GM23338 (cell line): ENCODE results near the gene PTPRN2. TPM values are rescaled to one million over a fixed set of nuclear protein-coding genes. Genes with fewer than 3 reads are reported as not detected.

Source experiments
- ATAC-seq: fragments of 200-7000 bp; cut with Tn5 transposase; 3 replicates; pipeline ENCODE4 v1.9.1; 2020
- DNase-seq: peaks from one replicate; pipeline ENCODE4 v3.0.0-alpha.2; 2015; ENCODE audit warnings: low spot score
- H2AFZ ChIP-seq: fragments of 200-600 bp; sonication (generic); 2 replicates; pipeline ENCODE4 v1.8.0; 2016; ENCODE audit warnings: antibody characterized with exemption, mild to moderate bottlenecking, moderate library complexity
- H3F3A ChIP-seq: fragments of 200-600 bp; sonication (generic); replicated peaks from 2 replicates; pipeline ENCODE4 v1.8.0; 2017; ENCODE audit warnings: antibody characterized with exemption, mixed run types, low read depth
- H3K27ac ChIP-seq: fragments of 200-600 bp; sonication (generic); 2 replicates; pipeline ENCODE4 v1.6.1; 2016; ENCODE audit warnings: low read depth
- H3K27me3 ChIP-seq: fragments of 200-600 bp; sonication (generic); 2 replicates; pipeline ENCODE4 v1.8.0; 2016; ENCODE audit warnings: mild to moderate bottlenecking, mixed run types, moderate library complexity; ENCODE audit not compliant: insufficient read depth
- H3K36me3 ChIP-seq: fragments of 200-600 bp; sonication (generic); 2 replicates; pipeline ENCODE4 v1.8.0; 2016; ENCODE audit warnings: mild to moderate bottlenecking; ENCODE audit not compliant: insufficient read depth
- H3K4me1 ChIP-seq: fragments of 200-600 bp; sonication (generic); 2 replicates; pipeline ENCODE4 v1.8.0; 2016; ENCODE audit warnings: mild to moderate bottlenecking, moderate library complexity; ENCODE audit not compliant: insufficient read depth
- H3K4me2 ChIP-seq: fragments of 200-600 bp; sonication (generic); 2 replicates; pipeline ENCODE4 v1.7.1; 2017; ENCODE audit warnings: mixed run types
- H3K4me3 ChIP-seq: fragments of 200-600 bp; sonication (generic); 2 replicates; pipeline ENCODE4 v1.6.1; 2016; ENCODE audit warnings: mixed run types
- H3K79me2 ChIP-seq: fragments of 200-600 bp; sonication (generic); replicated peaks from 2 replicates; pipeline ENCODE4 v1.8.0; 2017; ENCODE audit warnings: mild to moderate bottlenecking; ENCODE audit not compliant: insufficient read depth
- H3K9me2 ChIP-seq: fragments of 200-600 bp; sonication (generic); 2 replicates; pipeline ENCODE4 v1.8.0; 2017; ENCODE audit not compliant: insufficient read depth
- H4K20me1 ChIP-seq: fragments of 200-600 bp; sonication (generic); replicated peaks from 2 replicates; pipeline ENCODE4 v1.8.0; 2017; ENCODE audit warnings: mild to moderate bottlenecking; ENCODE audit not compliant: insufficient read depth
- H3K27ac Mint-ChIP-seq: 2 replicates; pipeline ENCODE4 v1.8.0; 2020; ENCODE audit warnings: inconsistent platforms, mild to moderate bottlenecking, moderate library complexity, mixed read lengths
- H3K27me3 Mint-ChIP-seq: 3 replicates; pipeline ENCODE4 v1.8.0; 2022; ENCODE audit warnings: low read depth, mild to moderate bottlenecking, moderate library complexity, mixed read lengths, inconsistent platforms; ENCODE audit not compliant: insufficient read depth, poor library complexity
- H3K36me3 Mint-ChIP-seq: 3 replicates; pipeline ENCODE4 v1.8.0; 2021; ENCODE audit warnings: low read depth, mild to moderate bottlenecking, inconsistent platforms, moderate library complexity, mixed read lengths
- H3K4me1 Mint-ChIP-seq: 3 replicates; pipeline ENCODE4 v1.8.0; 2020; ENCODE audit warnings: mild to moderate bottlenecking, inconsistent platforms, mixed read lengths
- H3K4me3 Mint-ChIP-seq: 3 replicates; pipeline ENCODE4 v1.8.0; 2021; ENCODE audit warnings: moderate library complexity, mild to moderate bottlenecking, inconsistent platforms, mixed read lengths
- H3K9me3 Mint-ChIP-seq: 3 replicates; pipeline ENCODE4 v1.8.0; 2020; ENCODE audit warnings: moderate library complexity, mild to moderate bottlenecking, inconsistent platforms, mixed read lengths
- CREB1 ChIP-seq: fragments of 250-450 bp; sonication (Bioruptor Pico); IDR thresholded peaks from 2 replicates; pipeline ENCODE4 v1.5.0; 2020; ENCODE audit warnings: low read depth, mild to moderate bottlenecking, moderate library complexity
- CTCF ChIP-seq, 2 experiments: fragments of 200-600 bp in 1 of 2; sonication (generic) in 1 of 2; conservative IDR thresholded peaks; 2 replicates each; pipeline versions ENCODE4 v1.5.1 to v1.6.1; 2016 to 2017; ENCODE audit warnings: antibody characterized with exemption in 2 of 2, low read depth in 2 of 2, mild to moderate bottlenecking in 2 of 2, moderate library complexity in 1 of 2
- ETS1 ChIP-seq: IDR thresholded peaks from 2 replicates; pipeline ENCODE4 v1.6.1; 2016; ENCODE audit warnings: antibody characterized with exemption
- EZH2 ChIP-seq: fragments of 200-600 bp; sonication (generic); IDR thresholded peaks from one replicate; pipeline ENCODE4 v1.8.0; 2017; ENCODE audit warnings: antibody characterized with exemption, mild to moderate bottlenecking, low read depth; ENCODE audit not compliant: unreplicated experiment
- EZH2phosphoT487 ChIP-seq: fragments of 200-600 bp; sonication (generic); IDR thresholded peaks from one replicate; pipeline ENCODE4 v1.8.1; 2018; ENCODE audit warnings: antibody characterized with exemption; ENCODE audit not compliant: unreplicated experiment
- JUNB ChIP-seq: IDR thresholded peaks from one replicate; pipeline ENCODE4 v1.6.1; 2016; ENCODE audit warnings: antibody characterized with exemption; ENCODE audit not compliant: unreplicated experiment
- NANOG ChIP-seq: IDR thresholded peaks from 2 replicates; pipeline ENCODE4 v1.6.1; 2016; ENCODE audit warnings: antibody characterized with exemption, borderline replicate concordance
- POLR2AphosphoS5 ChIP-seq: IDR thresholded peaks from 2 replicates; pipeline ENCODE4 v1.6.1; 2016; ENCODE audit warnings: antibody characterized with exemption, low read depth
- REST ChIP-seq: IDR thresholded peaks from one replicate; pipeline ENCODE4 v1.6.1; 2018; ENCODE audit warnings: antibody characterized with exemption; ENCODE audit not compliant: unreplicated experiment
- STAT1 ChIP-seq: IDR thresholded peaks from one replicate; pipeline ENCODE4 v1.6.1; 2016; ENCODE audit warnings: antibody characterized with exemption; ENCODE audit not compliant: unreplicated experiment
- ZNF114 ChIP-seq: fragments of 250-450 bp; sonication (Bioruptor Pico); IDR thresholded peaks from 2 replicates; pipeline ENCODE4 v1.5.0; 2020; ENCODE audit warnings: mild to moderate bottlenecking, moderate library complexity
- ZNF331 ChIP-seq: fragments of 250-450 bp; sonication (Bioruptor Pico); IDR thresholded peaks from 2 replicates; pipeline ENCODE4 v1.5.0; 2020; ENCODE audit warnings: low read depth, mild to moderate bottlenecking, moderate library complexity
- ZNF462 ChIP-seq: fragments of 250-450 bp; sonication (Bioruptor Pico); IDR thresholded peaks from 2 replicates; pipeline ENCODE4 v1.5.0; 2020; ENCODE audit warnings: mild to moderate bottlenecking, moderate library complexity
- polyA plus RNA-seq: library from polyadenylated mRNA; unstranded; fragments of >200 nt; fragmentation: Nextera tagmentation; extraction: Ambion mirVana; gene quantifications from 2 replicates; pipeline ENCODE4 v1.2.1, GENCODE V29; 2016
- total RNA-seq: library from RNA; depleted of rRNA; stranded (reverse); fragments of >200 nt; shearing (Covaris generic); gene quantifications from 2 replicates; pipeline ENCODE4 v1.2.3, GENCODE V29; 2014

The PTPRN2 gene
- total and polyA plus RNA-seq, 2 experiments from 2014 or later = 0.87 to 4.0 TPM

- Mint-ChIP-seq H3K36me3 (peaks cover 75% of the 10 kb centered on the region), H3K4me3 (no peak overlapping the region), H3K27me3 (peaks cover 12% of the 10 kb centered on the region), H3K27ac (no peak overlapping the region), H3K9me3 (peaks cover 98% of the 10 kb centered on the region), H3K4me1 (no peaks in the 10 kb centered on the region)
- Histone ChIP-seq H3K4me2 (no peak overlapping the region), H3F3A (no peaks in the 10 kb centered on the region), H2AFZ (no peak overlapping the region), H4K20me1 (no peaks in the 10 kb centered on the region), H3K9me2 (no peaks in the 10 kb centered on the region), H3K79me2 (no peaks in the 10 kb centered on the region), H3K4me1 (no peaks in the 10 kb centered on the region), H3K27ac (no peak overlapping the region), H3K36me3 (peaks cover 6% of the 10 kb centered on the region; the same call in 1 of the 2 replicates), H3K4me3 (no peak overlapping the region), H3K27me3 (no peaks in the 10 kb centered on the region)
- TF ChIP-seq ZNF114 = no peak
- TF ChIP-seq ETS1 = no peak
- no peak for TF ChIP-seq EZH2
- no peak for TF ChIP-seq ZNF462 (CRISPR knock-in tag)
- TF ChIP-seq POLR2AphosphoS5 = no peak
- TF ChIP-seq STAT1 = no peak
- no peak for TF ChIP-seq CTCF (conservative IDR thresholded peaks at IDR 0.05; ENCODE audit: low read depth in 2 of 2)
- no peak for TF ChIP-seq CREB1 (CRISPR knock-in tag)
- TF ChIP-seq JUNB = no peak
- no peak for TF ChIP-seq NANOG
- TF ChIP-seq REST = no peak
- no peak for TF ChIP-seq EZH2phosphoT487
- TF ChIP-seq ZNF331 (CRISPR knock-in tag) = no peak
- no peak for DNase-seq
- ATAC-seq = no peak
These were observed 445.7 kb downstream of the PTPRN2 start for GRCh38 chr7:158141806-158142518.
